GM18508 (cell line): ENCODE data around the gene CD2AP.
"Not testable (repeated sequence)": the region's sequence is repeated elsewhere in the genome, so short reads cannot be mapped to it uniquely, and the experiment has no call there.

Experiments used
- ATAC-seq: cut with Tn5 transposase; IDR thresholded peaks from one replicate; pipeline ENCODE4 v1.9.1; 2021; ENCODE audit warnings: moderate number of reproducible peaks; ENCODE audit not compliant: insufficient read depth, unreplicated experiment

Gene CD2AP

DNA sequence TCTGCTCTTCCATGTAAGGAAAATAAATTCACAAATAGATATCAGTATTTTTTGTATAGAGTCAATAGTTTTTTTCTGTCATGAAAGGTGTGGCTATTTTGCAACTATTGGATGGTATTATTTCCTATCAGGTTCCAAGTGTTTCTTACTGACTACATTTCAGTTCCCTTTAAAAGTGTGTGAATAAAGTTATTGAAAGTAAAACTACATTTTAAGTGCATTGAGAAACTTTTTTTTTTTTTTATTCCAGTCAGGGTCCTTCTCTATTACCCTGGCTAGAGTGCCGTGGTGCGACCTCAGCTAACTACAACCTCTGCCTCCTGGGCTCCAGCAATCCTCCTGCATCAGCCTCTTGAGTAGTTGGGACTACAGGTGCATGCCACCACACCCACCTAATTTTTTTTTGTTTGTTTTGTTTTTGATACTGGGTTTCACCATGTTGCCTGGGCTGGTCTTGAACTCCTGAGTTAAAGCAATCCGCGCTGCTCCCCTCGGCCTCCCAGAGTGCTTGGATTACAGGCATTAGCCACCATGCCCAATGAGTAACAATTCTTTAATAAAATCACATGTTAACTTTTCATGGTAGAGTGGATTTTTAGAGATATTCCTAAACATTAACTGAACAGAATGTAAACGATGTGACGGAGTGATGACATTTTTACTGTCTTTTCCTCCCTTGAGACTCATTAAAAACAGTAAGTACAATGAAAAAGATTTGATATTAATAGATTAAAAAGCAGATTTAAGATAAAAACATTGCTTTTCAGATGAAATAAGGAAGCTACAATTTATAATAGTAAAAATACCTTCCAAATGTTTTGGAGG is 151.1 kb downstream of the CD2AP start:
- no peak for ATAC-seq

DNA sequence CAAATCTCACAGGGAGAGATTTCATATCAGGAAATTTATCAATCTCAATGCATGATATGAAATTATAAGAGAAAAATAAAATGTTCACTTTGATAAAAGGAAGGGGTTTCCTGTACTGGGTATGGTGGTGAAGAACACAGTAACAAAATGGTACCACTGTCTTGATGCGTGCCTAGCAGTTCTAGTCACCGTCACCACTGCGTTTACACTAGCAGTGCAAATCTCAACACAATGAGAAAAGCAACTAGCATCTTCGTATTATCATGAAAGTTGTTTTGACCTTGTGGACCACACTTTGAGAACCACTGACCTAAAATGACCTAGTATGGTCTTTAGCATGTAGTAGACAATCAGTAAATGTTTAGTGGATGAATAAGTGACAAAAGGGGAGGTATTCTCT is 152.4 kb downstream of the CD2AP start:
- no peak for ATAC-seq

DNA sequence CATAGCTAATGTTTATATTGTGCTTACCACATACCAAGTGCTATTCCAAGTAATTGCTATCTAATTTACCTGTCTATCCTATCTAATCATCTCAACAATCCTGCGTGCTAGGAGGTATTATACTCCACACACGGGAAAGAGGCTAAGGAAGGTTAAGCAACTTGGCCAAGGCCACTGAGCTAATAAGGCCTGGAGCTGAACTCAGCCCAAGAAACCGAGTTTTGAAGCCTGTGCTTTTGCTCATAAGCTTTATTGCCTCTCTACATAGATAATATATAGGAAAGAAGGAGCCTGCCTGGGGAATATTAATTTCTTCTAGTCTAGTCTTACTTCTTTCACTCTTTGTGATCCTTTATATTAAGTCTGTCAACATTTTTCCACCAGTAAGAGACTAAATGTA is 153.0 kb downstream of the CD2AP start:
- ATAC-seq = no peak

DNA sequence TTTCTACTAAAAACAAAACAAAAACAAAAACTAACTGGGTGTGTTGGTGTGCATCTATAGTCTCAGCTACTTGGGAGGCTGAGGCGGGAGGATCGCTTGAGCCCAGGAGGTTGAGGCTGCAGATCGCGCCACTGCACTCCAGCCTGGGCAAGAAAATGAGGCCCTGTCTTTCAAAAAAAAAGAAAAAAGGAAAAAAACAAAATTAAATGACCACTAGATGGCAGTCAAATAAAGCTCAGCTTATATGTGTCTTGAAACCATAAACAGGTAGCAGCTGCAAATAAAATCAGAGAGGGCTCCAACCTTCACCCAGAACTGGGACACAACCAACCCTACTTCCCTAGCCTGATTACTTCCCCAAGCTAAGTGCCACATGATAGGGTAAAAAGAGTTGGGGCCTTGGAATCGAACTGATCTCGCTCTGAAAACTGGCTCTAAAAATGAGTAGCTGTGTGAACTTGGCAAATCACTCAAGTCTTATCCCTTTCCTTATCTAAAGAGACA is 153.7 kb downstream of the CD2AP start:
- ATAC-seq = peak; percentile 65

DNA sequence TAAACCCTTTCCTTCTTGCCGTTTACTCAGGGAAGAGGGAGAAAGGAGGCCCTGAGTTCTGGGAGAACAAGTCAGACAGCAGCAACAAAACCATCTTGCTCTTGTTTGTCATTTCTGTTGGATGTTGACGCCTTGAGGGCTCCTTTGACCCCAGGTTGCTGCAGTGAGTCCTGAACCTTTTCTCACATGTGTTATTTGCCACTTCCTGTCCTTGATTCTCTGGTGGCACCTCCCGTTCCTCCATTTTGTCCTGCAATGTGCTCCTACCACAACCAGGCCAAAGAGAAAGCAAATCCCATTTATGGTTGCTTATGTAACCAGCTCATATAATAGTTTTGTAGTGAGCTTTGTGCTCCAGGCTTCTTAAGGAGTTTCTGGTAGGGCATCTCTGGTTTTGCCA is 154.2 kb downstream of the CD2AP start:
- no peak for ATAC-seq

DNA sequence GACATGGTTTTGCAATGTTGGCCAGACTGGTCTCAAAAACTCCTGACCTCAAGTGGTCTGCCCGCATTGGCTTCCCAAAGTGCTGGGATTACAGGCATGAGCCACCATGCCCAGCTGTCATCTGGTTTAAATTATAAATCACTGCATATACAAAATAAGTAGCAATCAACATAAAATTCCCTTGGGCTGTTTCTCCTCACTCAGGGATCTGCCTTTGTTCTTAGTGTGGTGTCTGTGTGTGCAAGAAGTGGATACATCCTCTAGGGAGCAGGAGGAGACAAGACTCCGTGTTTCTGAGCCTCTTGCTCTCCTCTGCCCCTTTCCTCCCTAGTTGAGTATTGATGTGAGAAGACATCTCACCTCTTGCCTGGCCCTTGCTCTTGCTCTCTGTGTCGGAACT is 155.6 kb downstream of the CD2AP start:
- ATAC-seq = no peak

DNA sequence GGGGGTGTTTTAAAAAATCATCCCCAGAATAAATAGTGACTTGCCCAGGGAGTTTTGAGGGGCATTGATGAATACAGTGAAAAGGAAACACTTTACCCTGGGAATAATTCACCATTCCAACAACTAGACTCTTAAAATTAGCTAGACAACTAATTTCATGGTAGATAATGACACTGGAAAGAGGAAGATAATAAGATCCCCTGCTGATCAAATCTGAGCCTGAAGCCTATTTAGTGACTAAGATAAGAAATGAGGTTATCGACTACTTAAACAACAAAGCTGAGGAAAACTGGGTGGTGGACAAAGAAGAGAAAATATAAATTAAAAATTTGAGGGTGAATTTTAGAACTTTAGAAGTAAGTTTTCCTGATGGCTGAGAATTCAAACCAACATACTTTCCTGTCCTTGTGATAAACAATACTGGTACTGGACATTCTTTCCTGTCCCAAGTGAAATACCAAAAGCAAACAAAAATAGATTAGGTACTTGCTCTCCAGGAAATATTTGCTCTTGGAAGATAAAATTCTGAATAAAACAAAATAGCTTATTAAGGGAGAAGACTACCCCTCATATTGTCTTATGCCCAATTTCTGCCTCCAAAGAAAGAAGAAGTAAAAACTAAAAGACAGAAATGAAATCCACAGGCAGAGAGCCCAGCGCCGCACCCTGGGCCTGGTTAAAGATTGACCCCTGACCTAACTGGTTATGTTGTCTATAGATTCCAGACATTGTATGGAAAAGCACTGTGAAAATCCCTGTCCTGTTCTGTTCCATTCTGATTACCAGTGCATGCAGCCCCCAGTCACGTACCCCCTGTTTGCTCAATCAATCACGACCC is 156.8 kb downstream of the CD2AP start:
- no peak for ATAC-seq

DNA sequence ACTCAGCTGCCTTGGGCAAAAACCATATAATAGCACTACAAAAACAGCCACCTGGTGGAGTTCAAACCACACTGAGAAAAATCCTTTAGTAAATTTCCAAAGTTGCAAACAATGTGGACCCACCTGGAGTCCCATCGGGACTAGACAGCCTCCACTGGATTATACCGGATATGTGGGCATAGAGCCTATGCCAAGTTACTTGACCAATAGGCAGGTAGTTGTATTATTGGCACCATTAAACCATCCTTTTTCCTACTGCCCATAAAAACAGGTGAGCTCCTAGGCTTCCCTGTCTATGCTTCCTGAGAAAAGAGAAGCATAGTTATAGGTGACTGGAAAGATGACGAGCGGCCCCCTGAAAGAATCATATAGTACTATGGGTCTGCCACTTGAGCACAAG is 169.1 kb downstream of the CD2AP start:
- ATAC-seq = no peak

DNA sequence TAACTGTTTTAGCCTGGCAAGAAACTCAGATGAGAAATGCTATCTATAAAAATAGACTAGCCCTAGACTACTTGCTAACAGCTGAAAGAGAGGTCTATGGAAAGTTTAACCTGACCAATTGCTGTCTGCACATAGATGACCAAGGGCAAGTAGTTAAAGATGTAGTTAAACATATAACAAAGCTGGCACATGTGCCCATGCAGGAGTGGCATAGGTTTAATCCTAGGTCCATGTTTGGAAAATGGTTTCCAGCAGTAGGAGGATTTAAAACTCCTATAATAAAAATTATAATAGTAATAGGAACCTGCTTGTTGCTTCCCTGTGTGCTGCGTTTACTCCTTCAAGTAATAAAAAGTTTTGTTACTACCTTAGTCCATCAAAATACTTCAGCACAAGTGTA is 169.6 kb downstream of the CD2AP start:
- ATAC-seq = no peak

DNA sequence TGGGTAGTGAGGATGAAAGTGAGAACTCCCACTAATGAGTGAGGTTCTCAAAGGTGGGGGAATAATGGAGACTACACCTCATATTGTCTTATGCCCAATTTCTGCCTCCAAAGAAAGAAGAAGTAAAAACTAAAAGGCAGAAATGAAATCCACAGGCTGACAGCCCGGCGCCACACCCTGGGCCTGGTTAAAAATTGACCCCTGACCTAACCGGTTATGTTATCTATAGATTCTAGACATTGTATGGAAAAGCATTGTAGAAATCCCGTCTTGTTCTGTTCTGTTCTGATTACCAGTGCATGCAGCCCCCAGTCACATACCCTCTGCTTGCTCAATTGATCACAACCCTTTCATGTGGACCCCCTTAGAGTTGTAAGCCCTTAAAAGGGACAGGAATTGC is 170.0 kb downstream of the CD2AP start:
- ATAC-seq = not testable (repeated sequence)

DNA sequence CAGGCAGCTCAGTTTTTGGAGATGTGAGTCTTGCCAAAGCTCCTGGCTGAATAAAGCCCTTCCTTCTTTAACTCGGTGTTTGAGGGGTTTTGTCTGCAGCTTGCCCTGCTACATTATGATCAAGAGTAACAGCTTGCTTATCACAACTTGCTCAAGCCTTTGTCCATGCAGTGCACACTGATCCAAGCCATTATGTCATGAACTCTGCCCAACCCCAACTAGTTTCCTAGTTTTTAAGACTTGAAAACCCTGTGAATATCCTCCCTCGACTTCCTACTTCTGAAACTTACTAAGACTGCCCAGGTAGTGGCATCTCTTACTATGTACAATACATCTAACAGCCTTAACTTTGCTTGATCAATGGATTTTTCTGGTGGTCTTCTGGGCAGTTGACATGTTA is 170.4 kb downstream of the CD2AP start:
- no peak for ATAC-seq

DNA sequence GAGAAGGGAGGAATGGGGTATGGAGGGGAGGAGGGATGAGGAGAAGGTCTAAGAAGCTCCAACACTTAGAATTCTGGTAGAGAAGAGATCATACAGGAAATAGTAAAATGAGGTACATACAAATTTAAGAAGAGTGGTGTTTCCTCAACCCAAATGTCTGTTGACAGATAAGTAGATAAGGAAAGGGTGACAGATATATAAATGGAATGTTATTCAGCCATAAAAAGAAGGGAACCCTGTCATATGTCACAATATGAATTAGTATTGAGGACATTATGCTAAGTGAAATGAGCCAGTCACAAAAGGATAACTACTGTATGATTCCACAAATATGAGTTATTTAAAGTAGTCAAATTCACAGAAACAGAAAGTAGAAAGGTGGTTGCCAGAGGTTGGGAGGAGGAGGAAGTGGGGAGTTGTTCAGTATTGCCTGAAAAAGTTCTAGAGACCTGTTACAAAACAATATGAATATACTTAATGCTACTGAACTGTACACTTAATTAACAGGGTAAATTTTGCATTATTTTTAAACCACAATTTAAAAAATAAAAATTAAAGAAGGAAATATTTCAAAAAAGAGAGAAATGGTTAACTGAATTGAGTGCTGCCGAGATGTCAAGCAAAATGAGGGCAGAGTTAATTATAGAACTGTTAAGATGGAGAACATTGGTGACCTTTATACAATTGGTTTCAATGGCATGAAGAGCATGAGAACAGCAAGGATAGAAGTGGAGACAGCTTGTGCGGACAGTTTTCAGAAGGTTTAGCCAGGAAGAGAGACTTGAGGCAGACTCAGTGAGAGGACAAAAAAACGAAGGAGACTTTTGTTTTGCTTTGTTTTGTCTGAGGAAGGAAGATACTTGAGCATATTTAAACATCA is 173.2 kb downstream of the CD2AP start:
- no peak for ATAC-seq

DNA sequence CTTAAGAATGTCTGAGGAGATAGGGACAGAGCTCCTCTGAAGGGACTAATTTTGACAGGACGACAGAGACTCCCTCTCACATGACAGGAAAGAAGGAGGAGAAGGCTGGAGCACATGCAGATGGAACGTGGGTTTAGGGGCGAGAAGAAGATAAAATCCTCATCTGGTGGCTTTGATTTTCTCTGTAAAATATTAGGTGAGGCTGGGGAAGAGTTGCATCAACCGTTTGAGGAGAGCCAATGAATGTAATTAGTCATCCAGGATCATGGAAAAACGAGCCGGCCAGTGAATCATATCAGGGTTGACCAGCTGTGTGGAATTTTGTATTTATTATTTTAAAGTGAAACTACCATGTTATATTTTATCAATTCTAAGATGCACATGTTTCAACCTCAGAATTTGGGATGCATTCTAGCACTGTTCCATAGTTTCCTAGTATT is 173.9 kb downstream of the CD2AP start:
- no peak for ATAC-seq

DNA sequence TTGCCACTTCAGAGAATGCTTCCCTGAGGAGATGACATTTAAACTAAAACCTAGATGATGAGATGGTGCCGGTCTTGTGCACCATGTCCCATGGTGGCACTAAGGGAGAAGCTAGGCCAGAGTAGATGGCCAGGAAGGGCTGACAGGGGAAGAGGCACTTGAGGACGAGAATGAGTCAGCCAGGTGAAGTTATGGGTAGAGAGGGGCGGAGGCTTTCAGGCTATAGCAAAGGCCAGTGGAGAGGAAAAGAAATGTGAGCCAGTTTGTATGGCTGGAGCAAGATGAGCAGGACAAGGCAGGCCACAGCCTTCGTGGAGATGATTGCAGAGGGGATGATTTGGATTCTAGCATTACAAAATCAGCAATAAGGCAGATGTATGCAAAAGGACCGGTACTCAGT is 176.1 kb downstream of the CD2AP start:
- ATAC-seq = no peak

DNA sequence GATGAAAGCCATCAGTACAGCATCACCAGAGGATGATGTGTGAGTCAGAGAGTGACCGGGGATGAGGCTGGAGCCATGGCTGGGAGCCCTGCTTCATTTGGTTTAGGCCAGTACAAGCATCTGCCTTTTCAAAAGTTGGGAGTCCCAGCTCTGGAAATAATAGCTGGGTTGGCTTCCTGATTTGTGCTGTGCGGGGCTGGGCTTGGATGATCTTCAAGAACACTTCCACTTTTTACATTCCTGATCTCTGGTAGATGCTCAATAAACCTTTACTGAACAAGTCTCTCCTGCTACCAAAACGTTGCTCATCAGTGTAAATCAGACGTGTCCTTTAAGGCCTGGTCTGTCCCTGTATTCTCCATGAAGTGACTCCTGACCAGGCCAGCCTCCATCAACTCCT is 176.7 kb downstream of the CD2AP start:
- no peak for ATAC-seq

DNA sequence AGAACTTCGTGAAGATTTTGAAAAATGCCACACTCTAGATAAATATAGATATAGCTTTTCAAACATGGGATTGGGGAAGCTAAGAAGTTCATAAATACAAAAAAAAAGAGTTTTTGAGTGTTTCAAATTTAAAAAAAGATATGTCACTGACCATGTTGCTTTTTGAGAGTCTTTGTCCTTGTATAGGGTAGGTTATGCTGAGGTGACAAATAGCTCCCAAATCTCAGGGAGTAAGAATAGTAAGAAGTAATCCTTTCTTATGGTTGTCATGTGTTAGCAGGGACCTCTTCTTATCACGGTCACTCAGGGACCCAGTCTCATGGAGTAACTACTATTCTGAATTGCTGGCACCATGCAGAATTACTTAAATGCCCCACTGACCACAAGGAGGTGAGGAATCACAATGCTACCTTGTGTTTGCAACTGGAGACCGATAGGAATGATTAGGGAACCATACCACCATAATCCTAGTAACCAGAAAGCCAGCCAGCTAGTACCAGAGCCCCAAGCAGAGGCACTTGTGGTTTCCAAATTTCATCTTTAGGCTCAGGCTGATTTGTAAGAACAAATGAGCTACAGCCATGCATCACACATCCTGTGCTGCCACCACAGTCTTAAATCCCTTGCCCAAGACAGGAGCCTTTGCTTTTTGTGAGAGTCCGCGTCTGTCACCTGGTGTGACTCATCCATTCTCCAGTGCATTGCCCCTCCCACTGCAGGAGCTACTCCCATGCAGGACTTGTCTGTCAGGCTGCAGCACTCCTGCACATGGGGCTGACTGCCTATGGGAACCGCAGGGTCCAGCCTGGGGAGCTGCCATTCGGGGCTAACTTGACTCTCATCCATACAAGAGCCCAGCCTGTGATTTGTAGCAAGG is 178.4 kb downstream of the CD2AP start:
- ATAC-seq = no peak

DNA sequence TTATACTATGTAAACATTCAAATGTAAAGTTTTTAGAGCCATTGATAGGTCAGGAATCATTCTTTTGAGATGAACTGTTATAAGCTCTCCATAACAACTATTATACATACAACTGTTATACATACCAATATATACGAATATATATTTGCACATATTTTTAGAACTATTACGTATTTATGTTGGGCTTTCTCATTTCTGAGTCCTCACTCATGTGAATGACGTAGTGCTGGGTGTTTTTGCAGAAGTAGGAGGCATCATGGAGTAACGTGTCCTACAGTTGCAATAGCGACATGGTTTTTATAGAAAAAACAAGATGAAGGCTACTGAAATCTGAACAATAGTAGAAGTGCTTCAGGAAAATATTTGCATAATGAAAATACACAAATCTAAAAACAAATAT is 184.4 kb downstream of the CD2AP start:
- no peak for ATAC-seq

DNA sequence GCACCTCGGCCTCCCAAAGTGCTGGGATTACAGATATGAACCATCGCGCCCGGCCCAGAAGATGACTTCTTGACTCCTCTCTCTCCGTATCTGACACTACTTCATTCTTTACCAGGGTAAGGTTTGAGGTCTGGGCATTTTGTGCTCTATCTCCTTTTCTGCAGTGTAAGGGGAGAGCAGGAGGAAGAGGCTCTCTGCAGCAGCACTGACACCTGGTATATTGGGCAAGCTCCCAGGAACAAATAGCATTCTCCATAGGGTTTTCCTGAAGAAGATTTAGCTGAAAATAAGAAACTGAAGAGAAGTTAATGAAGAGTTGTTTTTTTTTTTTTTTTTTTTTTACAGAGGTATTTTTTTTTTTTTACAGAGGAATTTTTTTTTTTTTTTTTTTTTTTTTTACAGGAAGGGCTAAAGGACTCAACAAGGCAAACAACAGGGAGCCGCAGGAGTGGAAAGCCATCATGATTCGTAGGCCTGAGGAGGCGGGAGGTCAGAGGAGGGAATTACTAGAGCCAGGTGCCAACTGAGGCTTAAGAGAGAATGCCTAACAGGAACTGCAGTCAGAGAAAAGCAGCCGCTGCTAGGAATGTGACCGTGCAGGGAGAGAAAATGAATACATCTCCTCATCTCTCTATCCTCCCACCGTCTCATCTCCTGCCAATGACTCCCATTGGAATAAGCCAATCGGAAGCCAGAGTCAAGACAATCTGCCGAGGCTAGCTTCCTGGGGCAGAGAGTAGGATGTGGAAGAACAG is 186.1 kb downstream of the CD2AP start:
- ATAC-seq = no peak

DNA sequence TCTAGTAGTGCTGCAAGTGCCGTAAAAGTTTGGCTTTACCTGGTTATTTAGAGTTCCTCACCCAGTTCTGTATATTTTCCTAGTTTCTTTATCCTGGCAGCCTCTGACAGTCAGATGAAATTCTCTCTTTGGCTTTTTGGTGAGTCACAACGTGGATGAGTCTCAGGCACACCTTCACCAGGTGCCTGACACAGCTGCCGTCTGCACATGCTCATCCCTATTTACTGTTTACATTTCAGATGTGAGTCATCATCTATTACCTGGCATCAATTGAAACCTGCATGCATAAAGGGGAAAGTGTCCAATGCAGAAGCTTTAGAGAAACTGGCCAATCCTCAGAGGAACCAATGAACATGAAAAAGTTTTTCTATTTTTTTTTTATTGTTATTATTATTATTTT is 187.5 kb downstream of the CD2AP start:
- no peak for ATAC-seq
